GM12878 (cell line): Measurements from ENCODE around the gene MSH3. TPM values are rescaled to one million over a fixed set of nuclear protein-coding genes. Genes with fewer than 3 reads are reported as not detected.

ENCODE experiments used
- ATAC-seq: fragments of 200-7000 bp; cut with Tn5 transposase; 3 replicates; pipeline ENCODE4 v1.9.1; 2020; ENCODE audit warnings: mild to moderate bottlenecking, moderate library complexity
- BruUV-seq: library from RNA; stranded (reverse); fragments of 400-500 nt; replicated peaks from 2 replicates; lab custom pipeline; 2021; lab: Mats Ljungman, UMichigan
- CTCF ChIA-PET: fragments of 300-600 bp; sonication (Branson Sonifier 250); formaldehyde crosslinking; extraction: SDS; loops from one replicate; lab custom pipeline; 2021; ENCODE audit warnings: inconsistent platforms; lab: Yijun Ruan, JAX
- POLR2A ChIA-PET: fragments of 350-600 bp; formaldehyde crosslinking; extraction: SDS; loops from one replicate; lab custom pipeline; 2021; ENCODE audit warnings: inconsistent platforms; lab: Charles Lee
- RAD21 ChIA-PET: fragments of 300-600 bp; sonication (Branson Sonifier 250); formaldehyde crosslinking; loops from one replicate; lab custom pipeline; 2023; ENCODE audit warnings: antibody characterized with exemption; ENCODE audit not compliant: unreplicated experiment; lab: Charles Lee
- SMC1A ChIA-PET: fragments of 300-600 bp; sonication (Branson Sonifier 250); formaldehyde crosslinking; loops from one replicate; lab custom pipeline; 2023; ENCODE audit not compliant: unreplicated experiment, uncharacterized antibody; lab: Charles Lee
- DNase-seq: peaks from one replicate; pipeline ENCODE4 v3.0.0-alpha.2; 2011; ENCODE audit warnings: low read depth, low spot score
- FAIRE-seq: peaks from 3 replicates; lab custom pipeline; 2011; peaks lifted over from hg19 to GRCh38; lab: Jason Lieb, UNC
- H2AFZ ChIP-seq: 2 replicates; pipeline ENCODE4 v1.6.0; 2011; ENCODE audit warnings: low read depth, low read length, control low read depth; ENCODE audit not compliant: control insufficient read depth
- H3K27ac ChIP-seq: 2 replicates; pipeline ENCODE4 v1.5.1; 2011; ENCODE audit warnings: control low read depth; ENCODE audit not compliant: control insufficient read depth, insufficient read depth
- H3K27me3 ChIP-seq, 2 experiments: replicated peaks in 1 of 2; 2 replicates each; pipeline versions ENCODE4 v1.6.0 to v1.6.1; 2011; ENCODE audit warnings: low read length in 1 of 2; ENCODE audit not compliant: control insufficient read depth in 2 of 2, insufficient read depth in 2 of 2
- H3K36me3 ChIP-seq, 2 experiments: 2 replicates each; pipeline ENCODE4 v1.5.1; 2011; ENCODE audit warnings: low read length in 1 of 2; ENCODE audit not compliant: control insufficient read depth in 2 of 2, insufficient read depth in 2 of 2
- H3K4me1 ChIP-seq: 2 replicates; pipeline ENCODE4 v1.6.1; 2011; ENCODE audit warnings: mild to moderate bottlenecking, low read length, moderate library complexity, mixed read lengths; ENCODE audit not compliant: control insufficient read depth, insufficient read depth
- H3K4me2 ChIP-seq: 2 replicates; pipeline ENCODE4 v1.6.0; 2011; ENCODE audit warnings: control low read depth; ENCODE audit not compliant: control insufficient read depth, insufficient read depth
- H3K4me3 ChIP-seq: fragments of 200-600 bp; sonication (generic); 2 replicates; pipeline ENCODE4 v1.5.1; 2016
- H3K79me2 ChIP-seq: 2 replicates; pipeline ENCODE4 v1.6.0; 2011; ENCODE audit warnings: low read length; ENCODE audit not compliant: control insufficient read depth, insufficient read depth
- H3K9ac ChIP-seq: 2 replicates; pipeline ENCODE4 v1.8.0; 2011; ENCODE audit warnings: low read length, control low read depth, mixed read lengths; ENCODE audit not compliant: control insufficient read depth, insufficient read depth
- H3K9me3 ChIP-seq: replicated peaks from 3 replicates; pipeline ENCODE4 v1.5.1; 2011; ENCODE audit warnings: mild to moderate bottlenecking, low read length; ENCODE audit not compliant: control insufficient read depth, insufficient read depth
- H4K20me1 ChIP-seq: 2 replicates; pipeline ENCODE4 v1.6.0; 2011; ENCODE audit not compliant: control insufficient read depth, insufficient read depth
- ASH2L ChIP-seq: fragments of 300-600, 200-600 bp; sonication (generic); IDR thresholded peaks from 2 replicates; pipeline ENCODE4 v1.6.1; 2017; ENCODE audit warnings: low read depth, mild to moderate bottlenecking, borderline replicate concordance
- DPF2 ChIP-seq: fragments of 450-650 bp; IDR thresholded peaks from 2 replicates; pipeline ENCODE4 v1.6.1; 2017; ENCODE audit warnings: mild to moderate bottlenecking
- PBX3 ChIP-seq: IDR thresholded peaks from 2 replicates; pipeline ENCODE4 v1.6.1; 2011; ENCODE audit warnings: mild to moderate bottlenecking, low read depth, low read length, moderate library complexity; ENCODE audit not compliant: insufficient replicate concordance
- RAD51 ChIP-seq: fragments of 450-650 bp; IDR thresholded peaks from 2 replicates; pipeline ENCODE4 v1.6.1; 2016; ENCODE audit warnings: moderate library complexity, mild to moderate bottlenecking, inconsistent platforms
- REST ChIP-seq: IDR thresholded peaks from 2 replicates; pipeline ENCODE4 v1.6.1; 2012; ENCODE audit warnings: mild to moderate bottlenecking, low read depth, low read length
- ZBTB40 ChIP-seq: fragments of 450-650 bp; IDR thresholded peaks from 2 replicates; pipeline ENCODE4 v1.6.1; 2016; ENCODE audit warnings: mild to moderate bottlenecking, moderate library complexity, borderline replicate concordance
- ZNF384 ChIP-seq: IDR thresholded peaks from 2 replicates; pipeline ENCODE4 v1.6.1; 2012; ENCODE audit warnings: low read depth, mild to moderate bottlenecking, low read length, improper control_type of control experiment, borderline replicate concordance
- WGBS: methylation state at CpG from one replicate; pipeline ENCODE4 v1.1.6; 2016; ENCODE audit warnings: low lambda C conversion rate; ENCODE audit not compliant: insufficient replicate concordance, insufficient coverage; ENCODE audit errors: missing lambda C conversion rate; 5-methylcytosine and 5-hydroxymethylcytosine counted together
- in situ Hi-C: fragments of 300-500 bp; cut with MboI; formaldehyde crosslinking; loops from 9 replicates; pipeline ENCODE4 v1.14.3; 2018; ENCODE audit warnings: mixed read lengths
- intact Hi-C: fragments of 100-400 bp; cut with micrococcal nuclease; formaldehyde crosslinking; loops from one replicate; pipeline ENCODE4 v1.14.2; 2022; ENCODE audit not compliant: unreplicated experiment
- polyA plus RNA-seq, 11 experiments: library from polyadenylated mRNA; depleted of rRNA in 4 of 11; unstranded in 6 of 11; stranded (reverse) in 5 of 11; fragments of >200 nt; fragmentation: Nextera tagmentation in 4 of 11; fragmentation: Illumina TruSeq in 1 of 11; extraction: Ambion mirVana in 4 of 11; extraction: Trizol in 1 of 11; gene quantifications; 1 replicate in 1 of 11; 2 replicates in 10 of 11; pipeline versions ENCODE4 v1.2.1 to v1.2.3, GENCODE V29; 2011 to 2016; ENCODE audit warnings: inconsistent platforms in 2 of 11, missing spikeins in 2 of 11, low read depth in 1 of 11
- total RNA-seq, 4 experiments: library from RNA; depleted of rRNA in 3 of 4; stranded (reverse); fragments of >200 nt in 3 of 4; fragmentation: Illumina TruSeq in 1 of 4; extraction: Trizol in 1 of 4; gene quantifications; 2 replicates each; pipeline versions ENCODE4 v1.2.1 to v1.2.3, GENCODE V29; 2013 to 2021

The MSH3 gene
- total and polyA plus RNA-seq, 10 of the 15 experiments (the other 5 are each of a cell fraction or from before 2014, with no cell fraction given) = 4.7 to 17.5 (median 12.2) TPM

- no peak for TF ChIP-seq REST
Measured at GRCh38 chr5:80714570-80715298, 60.3 kb downstream of the MSH3 start (continued).

- Histone ChIP-seq H3K36me3 (peaks cover 2 to 3% of the 10 kb centered on the region in 2 experiments; a peak in 3 of 4 replicates), H4K20me1 (no peaks in the 10 kb centered on the region), H3K4me2 (no peak overlapping the region), H3K27ac (no peak overlapping the region), H3K27me3 (no peaks in the 10 kb centered on the region), H3K9ac (no peak overlapping the region), H3K79me2 (no peaks in the 10 kb centered on the region), H3K4me1 (no peaks in the 10 kb centered on the region), H2AFZ (no peak overlapping the region), H3K9me3 (no peaks in the 10 kb centered on the region; the same call in 2 of the 3 replicates), H3K4me3 (no peak overlapping the region)
- 96% methylated on average over 2 of the region's 2 CpGs for WGBS
- in situ Hi-C loops = no loop called here
- CTCF ChIA-PET = interaction anchor here (0.6 to 1.6 kb wide), 3 partner anchors 10 to 393 kb away, joined by 3 to 5 read pairs (median 3); no protein-coding TSS in a partner anchor
- TF ChIP-seq PBX3 = no peak
- TF ChIP-seq ZNF384 = no peak
- no peak for TF ChIP-seq ZBTB40
- TF ChIP-seq ASH2L = no peak
- no peak for TF ChIP-seq RAD51
- TF ChIP-seq DPF2 = no peak
- SMC1A ChIA-PET = interaction anchor here (0.9 to 1.0 kb wide), 2 partner anchors 14 to 44 kb away, joined by 3 to 4 read pairs; no protein-coding TSS in a partner anchor
- DNase-seq (no peak), FAIRE-seq (no peak), ATAC-seq (no peak)
- BruUV-seq = no TSS peak
- POLR2A ChIA-PET = interaction anchor here (0.6 to 0.8 kb wide), 2 partner anchors 219 to 537 kb away, joined by 3 read pairs; no protein-coding TSS in a partner anchor
- intact Hi-C loops = no loop called here
- RAD21 ChIA-PET = no interaction called here
Measured at GRCh38 chr5:80715887-80716286, 61.4 kb downstream of the MSH3 start.
